HG02938 (cell line): Measurements from ENCODE around the gene COQ5.

Experiments
- ATAC-seq: cut with Tn5 transposase; IDR thresholded peaks from one replicate; pipeline ENCODE4 v1.9.1; 2021; ENCODE audit warnings: mild to moderate bottlenecking, moderate library complexity; ENCODE audit not compliant: unreplicated experiment

The COQ5 gene

DNA sequence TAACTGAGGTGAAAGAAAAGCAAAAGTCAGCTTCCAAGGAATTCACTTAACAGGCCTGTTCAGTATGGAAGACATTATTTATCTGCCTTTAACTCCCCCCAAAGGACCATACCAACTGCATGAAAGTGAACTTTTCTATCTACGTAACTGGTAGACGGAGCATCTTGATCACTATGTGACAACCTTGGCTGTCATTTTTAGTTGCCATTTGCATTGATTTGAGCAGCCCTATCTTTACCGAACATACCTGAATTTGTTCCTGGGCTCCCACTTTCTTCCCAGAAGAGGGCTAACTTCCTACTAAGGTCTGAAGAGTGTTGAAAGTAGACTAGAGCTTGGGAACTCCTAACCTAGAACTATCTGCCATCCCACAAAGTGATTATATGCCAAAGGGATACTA is 68.8 kb downstream of the COQ5 start:
- no peak for ATAC-seq

GRCh38 chr12:120457133-120457532 is 71.8 kb downstream of the COQ5 start:
- no peak for ATAC-seq

DNA sequence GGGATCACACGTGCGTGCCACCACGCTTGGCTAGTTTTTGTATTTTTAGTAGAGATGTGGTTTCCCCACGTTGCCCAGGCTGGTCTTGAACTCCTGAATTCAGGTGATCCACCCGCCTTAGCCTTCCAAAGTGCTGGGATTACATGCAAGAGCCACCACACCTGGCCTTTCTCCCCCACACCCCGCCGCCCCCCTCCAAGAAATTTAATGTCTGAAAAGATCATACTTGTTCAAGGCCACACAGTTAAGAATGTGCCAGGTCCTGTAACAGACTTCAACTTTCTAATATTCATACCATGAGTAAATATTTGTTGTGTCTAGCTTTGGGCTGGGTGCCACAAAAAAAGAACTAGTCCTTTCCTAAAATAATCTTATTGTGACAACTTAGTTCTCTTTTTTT is 73.7 kb downstream of the COQ5 start:
- ATAC-seq, result no peak

- ATAC-seq, result no peak
Observed at GRCh38 chr12:120453977-120454376, 75.0 kb downstream of the COQ5 start.
